OCI-LY3 (cell line): ENCODE measurements around the gene FGF2.
"Not testable (repeated sequence)": the region's sequence is repeated elsewhere in the genome, so short reads cannot be mapped to it uniquely, and the experiment has no call there.

Experiments
- H2AFZ ChIP-seq: fragments of 200-600, 300-600 bp; shearing (Covaris generic); 2 replicates; pipeline ENCODE4 v1.6.0; 2014; ENCODE audit warnings: antibody characterized with exemption, low read depth, low read length
- H3K27ac ChIP-seq: fragments of 200-600, 300-600 bp; sonication (generic); 2 replicates; pipeline ENCODE4 v1.5.1; 2014; ENCODE audit warnings: mild to moderate bottlenecking, low read length, moderate library complexity, mixed read lengths
- H3K27me3 ChIP-seq: fragments of 200-600, 300-600 bp; sonication (generic); 2 replicates; pipeline ENCODE4 v1.6.1; 2014; ENCODE audit warnings: low read depth, low read length, mixed read lengths
- H3K36me3 ChIP-seq: fragments of 200-600, 300-600 bp; sonication (generic); replicated peaks from 2 replicates; pipeline ENCODE3; 2014; ENCODE audit warnings: low read depth, low read length, mixed read lengths
- H3K4me1 ChIP-seq: fragments of 300-600, 200-600 bp; sonication (generic); 2 replicates; pipeline ENCODE4 v1.6.1; 2014; ENCODE audit warnings: low read length, mixed read lengths
- H3K4me2 ChIP-seq: fragments of 200-600, 300-600 bp; sonication (generic); 2 replicates; pipeline ENCODE4 v1.6.1; 2014; ENCODE audit warnings: low read length, mixed read lengths
- H3K4me3 ChIP-seq: fragments of 300-600, 200-600 bp; sonication (generic); 2 replicates; pipeline ENCODE4 v1.5.1; 2014; ENCODE audit warnings: antibody characterized with exemption, mild to moderate bottlenecking, low read length, moderate library complexity
- H3K79me2 ChIP-seq: fragments of 300-600, 200-600 bp; shearing (Covaris generic); 2 replicates; pipeline ENCODE4 v1.6.1; 2014; ENCODE audit warnings: mild to moderate bottlenecking, low read length, mixed read lengths
- H3K9ac ChIP-seq: fragments of 300-600, 200-600 bp; shearing (Covaris generic); 2 replicates; pipeline ENCODE4 v1.6.0; 2014; ENCODE audit warnings: mild to moderate bottlenecking, low read length, moderate library complexity
- H3K9me3 ChIP-seq: fragments of 200-600, 300-600 bp; shearing (Covaris generic); 2 replicates; pipeline ENCODE4 v1.6.1; 2014; ENCODE audit warnings: low read length, mixed read lengths; ENCODE audit not compliant: insufficient read depth
- H4K20me1 ChIP-seq: fragments of 200-600, 300-600 bp; sonication (generic); 2 replicates; pipeline ENCODE4 v1.6.1; 2016; ENCODE audit warnings: low read length, mixed read lengths; ENCODE audit not compliant: insufficient read depth
- CTCF ChIP-seq: fragments of 200-600, 300-600 bp; sonication (generic); IDR thresholded peaks from 2 replicates; pipeline ENCODE4 v1.5.1; 2014; ENCODE audit warnings: antibody characterized with exemption, low read length, low read depth
- EZH2phosphoT487 ChIP-seq: fragments of 200-600 bp; shearing (Covaris generic); IDR thresholded peaks from 2 replicates; pipeline ENCODE4 v1.6.1; 2018; ENCODE audit warnings: antibody characterized with exemption, mixed run types, low read depth

The FGF2 gene

GRCh38 chr4:122845066-122845465, 18.4 kb downstream of the FGF2 start:
- no peaks in the 10 kb centered on the region for H3K9me3 ChIP-seq
- no peaks in the 10 kb centered on the region for H4K20me1 ChIP-seq
- TF ChIP-seq CTCF (no peak), EZH2phosphoT487 (no peak)
- H3K27ac ChIP-seq, result no peak overlapping the region
- no peaks in the 10 kb centered on the region for H3K27me3 ChIP-seq
- H2AFZ ChIP-seq, result no peak overlapping the region
- H3K36me3 ChIP-seq, result peaks cover 18% of the 10 kb centered on the region
- H3K4me2 ChIP-seq, result no peak overlapping the region
- peaks cover 31% of the 10 kb centered on the region for H3K79me2 ChIP-seq
- no peak overlapping the region for H3K9ac ChIP-seq
- no peak overlapping the region for H3K4me3 ChIP-seq
- H3K4me1 ChIP-seq, result peaks cover 6% of the 10 kb centered on the region; the same call in 1 of the 2 replicates

- Histone ChIP-seq H3K9ac (no peak overlapping the region), H3K79me2 (peaks cover 31% of the 10 kb centered on the region), H4K20me1 (no peaks in the 10 kb centered on the region), H3K27me3 (no peaks in the 10 kb centered on the region), H3K4me1 (peaks cover 6% of the 10 kb centered on the region; the same call in 1 of the 2 replicates), H3K9me3 (no peaks in the 10 kb centered on the region), H3K27ac (no peak overlapping the region), H3K4me3 (no peak overlapping the region), H3K36me3 (peaks cover 17% of the 10 kb centered on the region), H3K4me2 (no peak overlapping the region), H2AFZ (no peak overlapping the region)
- TF ChIP-seq EZH2phosphoT487 (no peak), CTCF (no peak)
These were observed 19.1 kb downstream of the FGF2 start for GRCh38 chr4:122845760-122846159.

- H4K20me1 ChIP-seq, result no peaks in the 10 kb centered on the region
- no peak overlapping the region for H3K9ac ChIP-seq
- no peaks in the 10 kb centered on the region for H3K27me3 ChIP-seq
- peaks cover 29% of the 10 kb centered on the region for H3K79me2 ChIP-seq
- H3K36me3 ChIP-seq, result peaks cover 13% of the 10 kb centered on the region
- no peaks in the 10 kb centered on the region for H3K9me3 ChIP-seq
- no peak overlapping the region for H3K4me3 ChIP-seq
- H2AFZ ChIP-seq, result no peak overlapping the region
- no peak for TF ChIP-seq EZH2phosphoT487
- no peak for TF ChIP-seq CTCF
- H3K4me2 ChIP-seq, result no peak overlapping the region
- H3K27ac ChIP-seq, result no peak overlapping the region
- H3K4me1 ChIP-seq, result peaks cover 6% of the 10 kb centered on the region; the same call in 1 of the 2 replicates
These were observed 21.3 kb downstream of the FGF2 start for GRCh38 chr4:122847931-122848330.

GRCh38 chr4:122849789-122850188, 23.2 kb downstream of the FGF2 start:
- not testable (repeated sequence) for H3K4me2 ChIP-seq, H2AFZ ChIP-seq, H3K4me1 ChIP-seq, H3K9ac ChIP-seq, H4K20me1 ChIP-seq, H3K4me3 ChIP-seq, H3K27ac ChIP-seq, H3K27me3 ChIP-seq, H3K9me3 ChIP-seq
- peaks cover 13% of the 10 kb centered on the region for H3K36me3 ChIP-seq
- H3K79me2 ChIP-seq, result peaks cover 29% of the 10 kb centered on the region

GRCh38 chr4:122851568-122851967, 24.9 kb downstream of the FGF2 start:
- TF ChIP-seq EZH2phosphoT487 (no peak), CTCF (no peak)
- no peaks in the 10 kb centered on the region for H3K4me1 ChIP-seq

More at GRCh38 chr4:122851568-122851967, 24.9 kb downstream of the FGF2 start:
- no peak overlapping the region for H3K9ac ChIP-seq
- no peaks in the 10 kb centered on the region for H4K20me1 ChIP-seq
- no peak overlapping the region for H3K27ac ChIP-seq
- H3K4me3 ChIP-seq, result no peak overlapping the region
- peaks cover 13% of the 10 kb centered on the region for H3K36me3 ChIP-seq
- no peaks in the 10 kb centered on the region for H3K27me3 ChIP-seq
- no peaks in the 10 kb centered on the region for H3K9me3 ChIP-seq
- H3K79me2 ChIP-seq, result peaks cover 18% of the 10 kb centered on the region; the same call in 1 of the 2 replicates
- no peak overlapping the region for H2AFZ ChIP-seq
- H3K4me2 ChIP-seq, result no peak overlapping the region
